HUDEP-2 (cell line): ENCODE results near the gene MAP7D1.

ENCODE experiments used
- DNase-seq, 76 experiments: peaks; one replicate each; lab custom pipeline; 2025; ENCODE audit not compliant: unreplicated experiment in 76 of 76; lab: John Stamatoyannopoulos, UW

Gene MAP7D1

DNA sequence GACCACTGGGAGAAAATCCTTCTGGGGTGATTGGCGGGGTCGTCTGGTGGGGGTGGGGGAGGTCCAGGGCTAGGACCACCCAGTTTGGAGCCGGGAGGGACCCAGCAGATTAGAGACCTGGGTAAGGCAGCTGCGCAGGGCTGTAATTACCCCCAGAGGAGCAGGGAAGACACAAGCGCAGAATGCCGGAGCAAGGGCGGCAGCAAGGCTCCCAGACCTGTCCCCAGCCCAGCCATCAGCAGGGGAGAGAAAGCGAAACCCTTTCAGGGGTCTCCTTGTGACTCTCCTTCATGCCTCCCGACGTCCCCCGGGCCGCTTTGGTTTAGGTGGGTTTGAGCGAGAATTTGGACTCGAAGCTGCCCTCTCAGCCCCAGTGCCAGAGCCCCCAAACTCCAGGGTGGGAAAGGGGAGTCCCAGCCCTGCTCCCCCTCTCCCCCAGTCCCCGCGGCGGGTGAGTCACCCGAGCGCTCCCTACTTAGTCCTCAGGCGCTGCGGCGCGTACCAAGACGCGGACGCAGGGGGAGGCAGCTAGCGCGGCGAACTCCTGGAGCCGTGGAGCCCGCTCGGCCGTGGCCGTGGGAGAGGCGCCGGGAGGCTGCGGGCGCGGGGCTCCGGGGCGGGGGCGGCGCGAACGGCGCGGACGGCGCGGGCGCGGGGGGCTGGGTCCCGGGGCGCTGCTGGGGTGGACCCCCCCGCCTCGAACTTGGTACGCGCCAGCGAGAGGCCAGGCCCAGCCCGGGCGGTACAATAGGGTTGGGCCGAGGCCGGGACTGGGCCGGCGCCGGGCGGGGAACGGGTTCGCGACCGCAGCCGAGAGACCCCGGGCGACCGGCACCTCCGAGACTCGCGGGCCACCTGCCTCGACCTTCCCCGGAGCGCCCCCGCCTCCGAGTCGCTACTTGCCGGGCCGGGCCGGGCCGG, at the start of gene MAP7D1:
MAP7D1 (plus strand) TSS at position 753 of the 921 bp plus-strand sequence. CDS start 258 bp downstream, outside the sequence.
- peak in 73 of 76 experiments; percentile 18 to 94 (median 75) for DNase-seq

DNA sequence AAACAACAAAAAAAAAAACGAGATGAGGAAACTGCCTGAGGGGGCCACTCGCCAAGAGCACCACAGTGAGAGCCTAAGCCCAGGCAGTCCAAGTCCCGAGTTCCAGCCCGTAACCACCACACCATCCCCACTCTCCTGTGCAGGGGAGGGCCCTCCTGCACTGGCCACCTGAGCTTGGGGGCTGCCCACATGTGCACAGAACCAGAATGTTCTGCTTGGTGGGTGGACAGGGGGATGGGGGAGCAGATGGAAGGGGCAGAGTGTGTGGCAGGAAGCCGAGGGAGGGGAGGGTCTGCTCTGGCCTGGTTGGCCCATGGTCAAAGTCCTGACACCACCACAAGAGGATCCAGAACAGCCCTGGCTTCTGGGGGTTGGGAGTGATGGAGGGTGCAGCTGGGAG, 49.7 kb upstream of the MAP7D1 start:
- no peak for DNase-seq

DNA sequence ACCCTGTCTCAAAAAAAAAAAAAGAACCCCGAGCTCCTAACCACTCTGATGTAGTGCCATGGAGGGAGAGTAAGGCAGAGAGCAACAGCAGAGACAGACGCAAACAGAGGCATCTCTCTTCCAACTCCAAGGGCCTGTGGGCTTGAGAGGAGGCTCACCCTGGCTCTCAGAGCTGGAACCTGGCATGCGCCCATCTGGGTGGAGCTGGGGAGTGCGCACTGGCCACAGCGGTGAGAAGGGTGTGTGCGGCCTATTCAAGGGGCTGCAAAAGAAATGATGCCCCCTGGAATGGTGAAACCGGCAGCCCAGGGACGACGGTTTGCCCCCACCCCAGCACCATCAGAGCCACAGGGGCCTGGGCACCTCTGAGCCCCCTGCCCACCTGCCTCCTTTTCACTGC, 48.6 kb upstream of the MAP7D1 start:
- DNase-seq = no peak

DNA sequence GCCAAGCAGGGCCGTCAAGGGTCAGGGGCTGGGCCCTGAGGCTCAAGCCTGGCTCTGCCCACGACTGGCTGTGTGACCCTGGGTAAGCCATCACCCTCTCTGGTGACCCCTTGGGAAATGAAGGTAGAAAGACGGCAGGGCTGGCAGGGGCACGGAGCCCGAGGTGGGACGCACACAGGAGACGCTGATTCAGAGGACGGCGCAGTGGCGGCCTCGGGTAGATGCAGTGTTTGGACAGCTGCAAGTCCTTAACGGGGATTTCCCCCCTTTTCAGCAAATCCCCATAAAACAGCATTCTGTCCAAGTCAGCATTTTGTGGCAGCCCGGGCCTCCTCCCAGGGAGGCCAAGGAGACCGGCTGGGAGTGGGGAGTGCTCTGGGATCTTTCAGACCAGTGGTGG, 47.6 kb upstream of the MAP7D1 start:
- DNase-seq = no peak

DNA sequence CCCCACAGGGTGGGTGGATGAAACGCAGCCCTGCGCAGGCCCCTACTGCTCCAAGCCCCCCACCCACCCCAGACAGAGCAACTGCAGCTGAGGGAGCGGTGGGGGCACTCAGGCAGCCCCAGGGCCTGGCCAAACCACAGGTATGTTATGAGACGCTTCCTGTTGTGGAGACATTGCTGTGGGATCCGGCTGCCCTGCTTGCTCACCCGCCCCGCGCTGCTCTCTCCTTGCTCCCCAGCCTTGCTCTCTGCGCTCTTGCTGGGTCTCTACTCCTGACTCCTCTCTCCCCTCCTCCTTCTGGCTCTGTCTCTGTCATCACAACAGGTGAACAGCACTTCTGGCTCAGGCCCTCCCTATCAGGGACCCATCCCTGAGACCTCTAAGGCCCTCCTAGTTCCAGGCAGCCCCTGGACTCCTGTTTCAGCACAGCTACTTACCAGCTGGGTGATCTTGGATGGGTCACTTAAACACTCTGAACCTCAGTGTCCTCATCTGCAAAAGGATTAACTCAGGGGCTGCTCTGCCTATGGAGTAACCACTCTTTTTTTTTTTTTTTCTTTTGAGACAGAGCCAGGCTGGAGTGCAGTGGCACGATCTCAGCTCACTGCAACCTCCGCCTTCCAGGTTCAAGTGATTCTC, 46.8 kb upstream of the MAP7D1 start:
- no peak for DNase-seq

DNA sequence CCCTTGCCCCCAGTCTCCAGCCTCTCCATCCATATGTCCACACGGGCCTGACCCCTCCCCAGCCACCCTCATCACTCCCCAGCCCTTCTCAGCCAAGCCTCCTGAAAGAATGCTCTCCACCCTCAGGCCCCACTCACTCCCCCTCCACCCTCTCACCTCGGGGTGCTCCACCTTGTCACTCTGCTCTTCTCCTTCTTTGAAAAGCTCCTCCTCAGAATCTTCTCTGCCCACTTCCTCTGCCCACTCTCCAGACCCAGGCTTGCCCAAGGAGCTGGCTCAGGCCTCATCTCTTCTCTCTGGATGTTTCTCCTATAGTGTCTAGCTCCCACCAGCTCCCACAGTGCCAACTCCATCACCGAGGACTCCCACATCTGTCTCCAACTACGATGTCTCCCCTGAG, 44.8 kb upstream of the MAP7D1 start:
- no peak for DNase-seq

DNA sequence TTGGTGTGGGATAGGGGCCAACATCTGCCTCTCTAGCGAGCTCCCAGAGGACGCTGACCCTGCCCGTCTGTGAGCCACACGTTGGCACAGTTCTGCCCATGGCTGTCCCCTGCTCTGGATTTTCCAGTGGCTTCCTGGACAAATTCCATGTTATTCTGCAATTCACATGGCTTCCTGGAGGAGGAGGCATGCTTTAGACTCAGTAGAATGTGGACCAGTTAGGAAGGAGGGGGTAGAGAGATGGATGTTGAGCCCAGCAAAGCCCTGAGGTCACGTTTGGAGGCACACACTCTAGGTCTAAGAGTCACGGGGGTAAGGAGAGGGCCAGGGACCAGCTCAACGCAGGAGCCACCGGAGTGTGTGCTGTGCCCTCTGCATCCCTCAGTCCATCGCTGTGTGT, 43.1 kb upstream of the MAP7D1 start:
- DNase-seq = no peak

DNA sequence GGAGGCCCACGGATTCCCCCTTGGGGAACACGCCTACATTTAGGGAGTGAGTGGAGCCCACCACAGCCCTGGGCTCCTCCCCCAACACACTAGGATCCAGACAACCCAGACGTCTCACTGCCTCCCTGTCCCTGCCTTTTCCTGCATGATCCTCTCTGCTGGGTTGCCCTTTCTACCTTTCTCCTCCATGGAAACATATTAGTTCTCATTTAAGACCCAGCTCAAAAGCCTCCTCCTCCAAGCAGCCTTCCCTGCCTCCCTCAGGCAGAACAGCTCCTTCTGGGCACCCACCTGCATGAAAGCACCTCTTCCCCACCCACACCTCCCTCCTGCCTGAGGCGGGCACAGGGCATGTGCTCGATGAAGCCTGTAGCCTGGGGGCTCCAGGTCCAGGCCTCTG, 41.6 kb upstream of the MAP7D1 start:
- no peak for DNase-seq

DNA sequence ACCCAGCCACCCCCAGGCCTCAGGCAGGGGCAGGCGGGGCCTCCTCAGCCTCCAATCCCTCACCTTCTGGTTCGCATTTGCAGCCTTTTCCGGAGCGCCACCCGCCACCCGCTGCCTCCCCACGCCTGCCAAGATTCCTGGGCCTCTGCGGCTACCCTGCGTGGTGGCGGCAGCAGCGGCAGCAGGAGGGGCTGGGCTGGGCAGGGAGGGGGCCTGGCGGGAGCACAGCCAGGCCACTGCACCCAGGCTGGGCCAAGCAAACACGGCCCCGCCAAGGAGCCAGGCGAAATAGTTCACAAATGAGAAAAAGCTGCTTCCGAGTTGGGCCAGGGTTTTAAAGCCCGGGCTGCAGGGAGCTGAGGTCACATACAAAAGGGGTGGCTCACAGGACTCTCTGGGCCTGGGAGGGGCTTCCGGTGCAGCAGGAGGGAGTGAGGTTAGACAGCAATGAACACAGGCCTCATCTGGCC, 40.7 kb upstream of the MAP7D1 start:
- DNase-seq = no peak

DNA sequence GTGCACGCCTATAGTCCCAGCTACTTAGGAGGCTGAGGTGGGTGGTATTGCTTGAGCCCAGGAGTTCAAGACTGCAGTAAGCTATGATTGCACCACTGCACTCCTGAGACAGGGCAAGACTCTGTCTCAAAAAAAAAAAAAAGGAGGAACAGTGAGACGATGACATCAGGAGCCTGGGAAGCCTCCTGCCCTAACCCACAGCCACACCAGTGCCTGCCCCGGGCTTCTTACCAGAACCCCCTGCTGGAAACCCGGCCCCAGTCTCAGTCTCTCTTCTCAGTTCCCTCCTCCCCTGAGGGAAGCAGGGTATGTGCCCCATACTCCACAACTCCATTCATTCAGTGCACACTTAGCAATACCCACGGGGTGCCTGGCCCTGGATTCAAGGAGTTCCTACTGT, 40.0 kb upstream of the MAP7D1 start:
- DNase-seq = no peak

DNA sequence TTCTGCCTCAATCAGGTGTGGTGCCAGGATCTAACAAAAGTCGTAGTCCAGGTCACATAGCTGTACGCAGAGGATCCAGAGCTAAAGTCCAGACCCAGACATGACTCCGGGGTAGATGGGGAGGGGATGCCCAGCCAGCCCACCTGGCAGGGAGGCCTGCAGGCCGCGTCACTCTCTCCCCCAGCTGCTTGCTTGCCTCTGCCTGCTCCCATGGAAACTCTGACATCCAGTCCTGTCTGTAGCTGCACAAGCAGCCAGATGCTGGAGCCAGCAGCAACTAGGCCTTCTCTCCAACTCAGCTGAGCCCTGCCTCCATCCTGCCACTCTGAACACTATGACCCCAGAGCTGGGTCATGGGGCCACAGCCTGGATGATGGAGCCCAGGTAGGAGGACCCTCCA, 39.1 kb upstream of the MAP7D1 start:
- no peak for DNase-seq

DNA sequence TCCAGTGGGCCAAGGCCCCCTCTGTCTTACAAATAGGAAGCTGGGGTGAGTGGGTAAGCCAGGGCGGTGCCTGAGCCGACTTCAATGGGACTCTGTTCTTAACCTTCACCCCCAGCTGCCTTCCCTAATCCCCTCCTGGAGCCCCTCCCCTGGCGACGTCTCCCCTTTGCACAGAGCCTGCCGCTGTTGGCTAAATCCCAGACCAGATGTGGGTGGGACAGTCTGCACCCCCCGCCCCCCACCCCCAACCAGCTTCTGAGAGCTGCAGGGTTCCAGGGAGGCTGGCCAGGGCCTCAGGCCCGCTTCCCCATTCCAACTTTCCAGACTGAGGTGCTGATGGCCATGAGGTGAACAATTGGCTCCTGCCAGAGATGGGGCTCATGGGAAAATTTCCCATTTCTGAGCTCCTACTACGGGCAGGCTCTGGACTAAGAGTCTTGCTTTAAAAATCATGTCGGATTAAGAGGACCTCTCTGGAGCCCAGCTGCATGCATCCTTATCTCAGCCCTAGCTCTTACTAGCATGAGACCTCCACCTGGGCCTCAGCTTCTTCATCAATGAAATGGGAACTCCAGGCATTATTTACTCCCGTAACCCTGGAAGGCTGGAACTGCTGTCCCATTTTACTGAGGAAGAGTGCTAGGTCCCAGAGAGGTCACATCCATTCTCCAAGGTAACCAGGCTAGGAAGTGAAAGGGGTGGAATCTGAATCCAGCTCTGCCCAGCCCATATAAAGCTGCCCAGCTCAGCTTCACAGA, 37.3 kb upstream of the MAP7D1 start:
- no peak for DNase-seq

DNA sequence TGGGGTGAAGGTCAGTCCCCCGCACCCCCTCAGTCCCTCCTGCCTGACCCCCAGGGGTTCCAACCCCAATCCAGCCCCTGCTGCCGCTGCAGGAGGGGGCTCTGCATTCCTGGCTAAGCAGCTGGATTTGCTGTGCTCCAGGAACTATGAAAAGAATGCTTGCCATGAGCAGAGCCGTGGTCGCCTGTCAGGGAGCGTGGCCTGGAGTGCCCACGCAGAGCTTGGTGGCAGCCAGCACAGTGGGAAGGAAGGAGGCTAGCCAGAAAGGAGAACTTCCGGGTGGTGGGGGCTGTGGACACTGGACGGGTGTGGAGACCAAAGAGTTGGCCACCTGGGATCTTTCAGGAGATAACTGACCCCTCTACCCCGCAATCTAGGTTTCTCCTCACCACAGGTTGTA, 36.5 kb upstream of the MAP7D1 start:
- no peak for DNase-seq

DNA sequence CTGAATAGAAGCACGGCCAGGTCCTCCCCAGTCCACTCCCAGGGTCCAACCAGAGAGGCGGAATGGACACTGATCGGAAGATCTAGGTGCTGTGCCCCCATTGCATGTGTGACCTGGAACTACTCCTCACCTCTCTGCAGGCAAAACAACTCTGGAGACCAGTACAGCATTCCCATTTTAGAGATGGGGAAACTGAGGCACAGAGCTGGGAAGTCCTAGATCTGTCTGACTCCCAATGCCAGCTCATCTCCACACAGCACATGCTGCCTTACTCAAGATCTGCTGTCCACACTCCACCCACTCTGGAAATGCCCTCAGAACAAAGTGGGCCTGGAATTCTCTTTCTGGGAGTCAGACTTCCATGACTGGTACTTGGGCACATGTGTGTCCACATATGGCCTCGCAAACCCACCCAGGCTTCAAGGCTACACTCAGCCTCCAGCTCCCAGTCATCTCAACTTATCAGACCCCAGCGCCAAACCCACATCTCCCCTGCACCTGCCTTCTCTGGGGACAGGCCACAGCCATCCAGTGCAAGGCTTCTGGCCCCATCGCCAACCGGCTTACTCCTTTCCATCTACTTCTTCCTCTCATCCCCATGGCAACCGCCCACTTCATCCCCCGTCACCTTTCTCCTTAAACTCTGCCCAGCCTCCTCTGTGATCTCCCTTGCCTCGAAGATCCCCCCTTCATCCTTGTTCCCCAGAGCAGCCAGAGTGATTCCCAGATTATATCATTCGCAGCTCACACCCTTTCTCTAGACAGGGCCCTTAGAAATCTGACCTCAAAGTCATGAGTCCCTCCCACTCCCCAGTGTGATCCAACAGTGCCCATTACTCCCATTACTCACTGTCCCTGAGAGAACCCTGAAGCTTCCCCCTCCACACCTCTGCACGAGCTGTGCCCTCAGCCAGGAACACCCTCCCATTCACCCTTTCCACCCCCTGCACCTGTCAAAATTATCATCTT, 33.6 kb upstream of the MAP7D1 start:
- no peak for DNase-seq

DNA sequence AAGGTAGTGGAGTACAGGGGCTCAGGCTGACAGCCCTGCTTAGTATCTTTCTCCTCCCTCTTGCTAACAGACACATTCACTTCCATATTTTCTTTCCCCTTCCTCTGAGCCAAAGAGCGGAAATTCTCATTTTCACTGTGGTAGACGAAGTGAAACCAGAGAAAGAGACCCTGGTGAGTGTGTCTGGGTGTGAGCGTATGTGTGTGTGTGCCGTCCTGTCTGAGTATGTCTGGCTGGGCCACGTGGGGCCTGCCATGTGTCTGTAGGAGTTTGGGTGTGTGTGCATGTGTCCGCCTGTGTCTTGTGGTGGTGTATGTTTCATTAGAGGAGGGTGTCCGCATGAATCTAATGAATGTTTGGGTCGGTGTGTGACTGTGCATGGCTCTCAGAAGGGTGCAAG, 32.6 kb upstream of the MAP7D1 start:
- DNase-seq = peak in 1 of 76 experiments; percentile 5

DNA sequence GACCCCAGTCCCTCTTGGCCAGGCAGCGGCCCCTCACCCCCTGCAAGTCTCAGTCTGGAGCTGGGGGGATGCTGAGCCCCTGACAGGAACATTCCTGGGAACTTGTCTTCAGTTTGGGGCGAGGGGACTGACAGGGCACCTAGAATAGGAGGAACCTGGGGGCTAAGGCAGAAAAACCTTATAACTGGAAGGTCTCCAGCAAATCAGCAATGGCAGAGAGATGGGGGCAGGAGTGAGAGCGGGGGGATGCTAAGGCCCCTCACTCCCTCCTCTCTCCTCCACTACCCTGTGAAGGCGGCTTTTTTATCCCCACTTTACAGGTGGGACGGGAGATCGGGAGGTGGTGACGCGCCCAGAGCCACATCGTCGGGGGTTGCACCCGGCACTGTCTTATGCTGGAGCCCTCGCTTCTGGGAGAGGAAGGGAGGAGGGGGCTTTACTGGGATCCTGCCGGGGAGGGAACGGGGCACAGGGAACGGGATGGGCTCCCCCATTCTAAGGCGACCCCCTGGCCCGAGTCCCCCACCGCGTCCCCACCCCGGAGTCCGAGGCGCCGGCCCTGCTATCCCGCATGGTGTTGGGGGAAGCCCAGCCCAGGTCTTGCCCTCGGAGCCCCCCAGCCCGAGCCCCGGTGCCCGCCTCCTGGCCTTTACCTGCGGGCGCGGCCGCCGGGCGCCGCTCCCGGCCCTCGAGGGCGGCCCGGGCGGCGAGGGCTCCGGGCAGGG, 31.4 kb upstream of the MAP7D1 start:
- DNase-seq = no peak

DNA sequence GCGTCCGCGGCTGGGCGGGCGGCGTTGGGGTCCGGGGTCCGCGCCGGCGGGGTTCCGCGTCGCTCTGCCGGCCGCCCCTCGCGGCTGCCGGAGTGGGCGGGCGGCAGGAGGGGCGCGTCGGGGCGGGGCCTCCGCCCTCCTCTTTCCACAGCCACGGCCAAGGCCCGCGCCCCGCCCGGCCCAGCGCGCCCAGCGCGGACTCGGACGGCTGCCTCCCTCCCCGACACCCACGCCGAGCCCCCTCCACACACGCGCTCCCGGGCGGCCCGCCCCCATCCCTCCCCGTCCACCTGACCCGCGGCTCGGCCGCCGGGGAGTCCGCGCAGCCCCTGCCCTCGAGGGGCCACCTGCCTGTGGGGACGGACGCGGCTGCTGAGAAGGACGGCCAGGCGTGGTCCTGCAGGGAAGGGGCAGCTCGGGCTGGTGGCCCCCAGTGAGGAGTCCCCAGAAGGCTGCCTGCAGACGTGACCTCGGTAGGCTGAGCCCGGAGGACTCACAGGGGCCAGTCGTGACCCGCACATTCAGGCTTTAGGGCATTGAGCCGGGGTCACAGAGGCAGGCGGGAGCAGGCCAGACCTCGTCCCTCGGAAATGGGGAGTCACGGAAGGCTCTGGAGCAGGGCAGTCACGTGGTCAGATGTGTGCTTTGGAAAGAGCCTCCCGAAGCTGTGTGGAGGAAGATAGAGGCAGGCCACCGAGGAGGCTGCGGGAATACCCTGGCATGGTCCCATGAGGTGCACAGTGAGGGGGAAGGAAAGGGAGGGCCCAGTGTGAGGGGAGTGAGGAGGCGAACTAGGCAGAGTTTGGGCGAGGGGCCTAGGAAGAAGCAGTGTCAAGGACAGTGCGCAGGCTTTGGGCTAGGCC, 30.6 kb upstream of the MAP7D1 start, which contains the start of gene COL8A2:
COL8A2 (minus strand) TSS at position 94 of the 863 bp plus-strand sequence. CDS start 24,980 bp downstream, outside the sequence.
- DNase-seq = no peak

DNA sequence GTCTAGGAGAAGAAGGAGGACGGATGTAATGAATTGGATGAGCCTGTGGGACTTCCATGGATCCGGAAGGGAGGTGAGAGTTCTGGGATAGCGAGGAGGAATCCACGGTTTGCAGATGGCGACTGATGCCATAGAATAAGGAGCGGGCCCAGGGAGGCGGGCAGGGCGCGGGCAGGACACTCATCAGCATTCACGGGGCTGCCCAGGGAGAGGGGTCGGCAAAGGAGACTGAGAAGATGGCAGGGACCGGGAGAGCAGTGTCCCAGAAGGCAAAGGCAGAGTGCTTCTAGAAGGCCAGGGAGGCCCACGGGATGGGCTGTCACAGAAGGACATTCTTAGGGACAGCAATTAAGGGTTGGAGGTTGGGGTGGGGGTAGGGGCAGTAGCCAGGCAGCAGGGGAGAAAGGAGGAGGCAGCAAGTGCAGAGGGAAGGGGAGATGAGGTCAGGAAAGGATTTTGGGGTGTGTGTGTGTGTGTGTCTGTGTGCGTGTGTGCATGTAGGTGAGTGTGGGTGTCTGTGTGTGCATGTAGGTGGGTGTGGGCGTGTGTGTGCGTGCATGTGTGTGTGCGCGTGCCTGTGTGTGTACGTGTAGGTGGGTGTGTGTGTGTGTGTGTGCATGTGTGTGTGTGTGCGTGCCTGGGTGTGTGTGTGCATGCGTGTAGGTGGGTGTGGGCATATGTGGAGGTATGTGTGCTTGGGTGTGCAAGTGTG, 29.8 kb upstream of the MAP7D1 start:
- no peak for DNase-seq
